OCI-LY7 (cell line): ENCODE measurements around the gene LHX6. TPM values are rescaled to one million over a fixed set of nuclear protein-coding genes. Genes with fewer than 3 reads are reported as not detected.

Source experiments
- BruUV-seq: library from RNA; stranded (reverse); fragments of 400-500 nt; replicated peaks from 2 replicates; lab custom pipeline; 2021; lab: Mats Ljungman, UMichigan
- CTCF ChIA-PET: fragments of 300-600 bp; sonication (Branson Sonifier 250); formaldehyde crosslinking; loops from one replicate; lab custom pipeline; 2022; ENCODE audit warnings: antibody characterized with exemption; ENCODE audit not compliant: unreplicated experiment; lab: Charles Lee
- POLR2A ChIA-PET: fragments of 300-600 bp; sonication (Branson Sonifier 250); formaldehyde crosslinking; loops from one replicate; lab custom pipeline; 2022; ENCODE audit warnings: antibody characterized with exemption; lab: Charles Lee
- DNase-seq: peaks from one replicate; pipeline ENCODE4 v3.0.0-alpha.2; 2015; ENCODE audit warnings: low spot score
- H2AFZ ChIP-seq: fragments of 200-600 bp; sonication (generic), shearing (Covaris generic); 2 replicates; pipeline ENCODE4 v1.6.1; 2014; ENCODE audit warnings: mild to moderate bottlenecking, antibody characterized with exemption, low read length, moderate library complexity
- H3K27ac ChIP-seq: fragments of 200-600 bp; sonication (generic); 2 replicates; pipeline ENCODE4 v1.5.1; 2014; ENCODE audit warnings: mixed run types, low read depth, mild to moderate bottlenecking, moderate library complexity, low read length, inconsistent platforms; ENCODE audit not compliant: poor library complexity, severe bottlenecking
- H3K36me3 ChIP-seq: fragments of 200-600 bp; sonication (generic); 2 replicates; pipeline ENCODE4 v1.6.1; 2014; ENCODE audit warnings: mild to moderate bottlenecking, antibody characterized with exemption, low read length, moderate library complexity, mixed read lengths; ENCODE audit not compliant: insufficient read depth
- H3K4me1 ChIP-seq: fragments of 200-600 bp; sonication (generic); 2 replicates; pipeline ENCODE4 v1.5.1; 2014; ENCODE audit warnings: mild to moderate bottlenecking, low read length; ENCODE audit not compliant: insufficient read depth, poor library complexity, severe bottlenecking
- H3K4me2 ChIP-seq: fragments of 200-600 bp; sonication (generic); 2 replicates; pipeline ENCODE4 v1.6.1; 2014; ENCODE audit warnings: mild to moderate bottlenecking, low read length
- H3K4me3 ChIP-seq: fragments of 200-600 bp; sonication (generic); 2 replicates; pipeline ENCODE4 v1.5.1; 2014; ENCODE audit warnings: mild to moderate bottlenecking, low read depth, low read length; ENCODE audit not compliant: poor library complexity, severe bottlenecking
- H3K79me2 ChIP-seq: fragments of 200-600 bp; sonication (generic); 2 replicates; pipeline ENCODE4 v1.6.1; 2016; ENCODE audit warnings: low read depth, mild to moderate bottlenecking, low read length, moderate library complexity, mixed read lengths; ENCODE audit not compliant: insufficient read depth
- H3K9me2 ChIP-seq: fragments of 200-600 bp; sonication (generic); 2 replicates; pipeline ENCODE4 v1.6.1; 2016; ENCODE audit warnings: mild to moderate bottlenecking, low read length, mixed read lengths; ENCODE audit not compliant: insufficient read depth
- H3K9me3 ChIP-seq: fragments of 200-600 bp; sonication (generic); 2 replicates; pipeline ENCODE4 v1.6.1; 2014; ENCODE audit warnings: mild to moderate bottlenecking, mixed run types, low read length, mixed read lengths
- H4K20me1 ChIP-seq: fragments of 200-600 bp; sonication (generic); 2 replicates; pipeline ENCODE4 v1.6.1; 2014; ENCODE audit warnings: mild to moderate bottlenecking, antibody characterized with exemption, low read length, moderate library complexity, mixed read lengths; ENCODE audit not compliant: insufficient read depth
- EZH2phosphoT487 ChIP-seq: fragments of 200-600 bp; sonication (generic); IDR thresholded peaks from 2 replicates; pipeline ENCODE4 v1.6.1; 2018; ENCODE audit warnings: low read depth, borderline replicate concordance, mild to moderate bottlenecking, mixed run types, antibody characterized with exemption, low read length, moderate library complexity, mixed read lengths
- intact Hi-C: fragments of 100-400 bp; cut with micrococcal nuclease; formaldehyde crosslinking; loops from one replicate; pipeline ENCODE4 v1.10.0; 2022; ENCODE audit not compliant: unreplicated experiment
- total RNA-seq, 2 experiments: library from RNA; depleted of rRNA in 1 of 2; stranded (reverse); fragments of >200 nt in 1 of 2; shearing (Covaris generic) in 1 of 2; gene quantifications; 2 replicates each; pipeline ENCODE4 v1.2.3, GENCODE V29; 2014 to 2022
- TF ChIP-seq, protein P1 (sequence below): fragments of 200-600 bp; sonication (generic); conservative IDR thresholded peaks from 2 replicates; pipeline ENCODE4 v1.5.1; 2014; ENCODE audit warnings: mild to moderate bottlenecking, antibody characterized with exemption, low read length, moderate library complexity, mixed read lengths

Gene LHX6
- total RNA-seq, 2 experiments from 2014 or later: not detected

DNA sequence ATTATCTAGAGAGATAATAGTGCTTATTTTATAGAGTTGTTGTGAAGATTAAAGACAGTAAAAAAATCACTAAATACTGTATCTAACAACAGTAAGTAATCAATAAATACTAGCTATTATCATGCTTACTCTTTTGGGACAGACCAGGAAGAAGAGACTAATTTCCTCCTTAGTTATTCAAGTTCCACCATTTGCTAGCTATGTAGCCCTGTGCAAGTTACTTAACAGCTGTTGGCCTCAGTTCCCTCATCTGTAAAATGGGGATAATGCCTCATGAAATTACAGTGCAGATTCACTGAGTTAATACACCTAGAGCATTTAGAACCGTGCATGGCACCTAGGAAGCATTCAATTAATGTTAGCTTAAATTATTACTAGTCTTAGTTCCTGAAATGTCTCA is 33.3 kb upstream of the LHX6 start:
- ChIA-PET CTCF (no interaction called here), POLR2A (no interaction called here)
- H3K4me1 ChIP-seq: peaks cover 34% of the 10 kb centered on the region
- no peak overlapping the region for H2AFZ ChIP-seq
- no peaks in the 10 kb centered on the region for H3K9me2 ChIP-seq
- no peak overlapping the region for H3K27ac ChIP-seq
- intact Hi-C loops: loop anchor here (10.0 kb wide), 1 partner anchor 673 kb away; the partner anchor contains the start of gene ZBTB26
- no peak overlapping the region for H3K4me3 ChIP-seq
- peaks cover 10% of the 10 kb centered on the region; the same call in 1 of the 2 replicates for H4K20me1 ChIP-seq
- no peak for DNase-seq
- H3K36me3 ChIP-seq: peaks cover 70% of the 10 kb centered on the region
- no peak for TF ChIP-seq EZH2phosphoT487
- TF ChIP-seq, protein P1, sequence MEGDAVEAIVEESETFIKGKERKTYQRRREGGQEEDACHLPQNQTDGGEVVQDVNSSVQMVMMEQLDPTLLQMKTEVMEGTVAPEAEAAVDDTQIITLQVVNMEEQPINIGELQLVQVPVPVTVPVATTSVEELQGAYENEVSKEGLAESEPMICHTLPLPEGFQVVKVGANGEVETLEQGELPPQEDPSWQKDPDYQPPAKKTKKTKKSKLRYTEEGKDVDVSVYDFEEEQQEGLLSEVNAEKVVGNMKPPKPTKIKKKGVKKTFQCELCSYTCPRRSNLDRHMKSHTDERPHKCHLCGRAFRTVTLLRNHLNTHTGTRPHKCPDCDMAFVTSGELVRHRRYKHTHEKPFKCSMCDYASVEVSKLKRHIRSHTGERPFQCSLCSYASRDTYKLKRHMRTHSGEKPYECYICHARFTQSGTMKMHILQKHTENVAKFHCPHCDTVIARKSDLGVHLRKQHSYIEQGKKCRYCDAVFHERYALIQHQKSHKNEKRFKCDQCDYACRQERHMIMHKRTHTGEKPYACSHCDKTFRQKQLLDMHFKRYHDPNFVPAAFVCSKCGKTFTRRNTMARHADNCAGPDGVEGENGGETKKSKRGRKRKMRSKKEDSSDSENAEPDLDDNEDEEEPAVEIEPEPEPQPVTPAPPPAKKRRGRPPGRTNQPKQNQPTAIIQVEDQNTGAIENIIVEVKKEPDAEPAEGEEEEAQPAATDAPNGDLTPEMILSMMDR: no peak
- H3K9me3 ChIP-seq: no peaks in the 10 kb centered on the region
- 0 out of 2 replicates have a peak overlapping the region, but pooled peaks have one; percentile 3 for H3K4me2 ChIP-seq
- no TSS peak for BruUV-seq
- H3K79me2 ChIP-seq: peaks cover 53% of the 10 kb centered on the region

DNA sequence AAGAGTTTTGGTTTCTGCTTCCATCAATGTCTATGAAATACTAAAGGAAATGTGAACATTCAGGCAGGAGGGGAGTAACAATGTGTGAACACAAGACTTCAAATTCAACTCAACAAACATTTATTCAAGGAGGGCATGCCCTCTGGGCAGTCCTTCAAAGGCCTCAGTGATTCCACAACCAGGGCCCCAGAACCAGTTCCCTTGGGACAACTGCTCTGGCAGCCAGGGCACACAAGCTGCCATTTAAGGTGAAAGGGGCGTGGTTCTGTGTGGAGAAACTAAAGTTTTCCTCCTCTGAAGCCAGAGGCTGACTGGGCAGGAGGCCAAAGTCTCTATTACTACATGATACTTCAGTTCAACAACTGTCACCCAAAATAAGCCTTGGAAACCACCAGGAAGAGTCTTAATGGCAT is 32.7 kb upstream of the LHX6 start:
- peaks cover 10% of the 10 kb centered on the region; the same call in 1 of the 2 replicates for H4K20me1 ChIP-seq
- H2AFZ ChIP-seq: no peak overlapping the region
- POLR2A ChIA-PET: no interaction called here
- peaks cover 32% of the 10 kb centered on the region for H3K4me1 ChIP-seq
- CTCF ChIA-PET: no interaction called here
- H3K9me3 ChIP-seq: no peaks in the 10 kb centered on the region
- no peak for DNase-seq
- TF ChIP-seq EZH2phosphoT487: no peak
- TF ChIP-seq, protein P1: no peak
- BruUV-seq: no TSS peak
- H3K27ac ChIP-seq: no peak overlapping the region
- 0 out of 2 replicates have a peak overlapping the region, but pooled peaks have one; percentile 3 for H3K4me2 ChIP-seq
- H3K79me2 ChIP-seq: peaks cover 47% of the 10 kb centered on the region
- no peak overlapping the region for H3K4me3 ChIP-seq
- intact Hi-C loops: loop anchor here (10.0 kb wide), 1 partner anchor 673 kb away; the partner anchor contains the start of gene ZBTB26
- H3K36me3 ChIP-seq: peaks cover 73% of the 10 kb centered on the region
- H3K9me2 ChIP-seq: no peaks in the 10 kb centered on the region

DNA sequence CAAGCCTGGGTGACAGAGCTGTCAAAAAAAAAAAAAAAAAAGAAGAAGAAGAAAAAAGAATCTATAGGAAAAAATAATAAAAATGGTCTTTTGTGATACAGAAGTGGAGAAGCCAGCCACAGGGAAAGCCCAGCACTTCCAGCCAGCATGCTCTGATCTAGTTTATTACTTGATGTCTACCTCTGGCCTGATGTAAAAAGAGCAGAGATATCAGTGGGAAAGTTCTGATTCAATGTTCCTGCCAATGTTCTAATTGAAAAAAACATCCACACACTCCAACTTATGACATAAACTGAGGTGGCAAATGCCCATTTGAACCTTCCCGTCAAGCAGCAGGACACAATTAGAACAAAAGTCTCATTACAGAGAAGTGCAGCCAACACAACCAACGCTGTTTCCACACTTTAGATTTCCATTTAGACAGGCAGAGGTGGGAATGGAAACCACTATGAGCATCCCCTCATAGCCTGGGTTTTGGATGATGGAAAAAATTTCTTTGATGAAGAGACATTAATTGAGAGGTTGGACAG is 30.2 kb upstream of the LHX6 start:
- peaks cover 90% of the 10 kb centered on the region for H3K36me3 ChIP-seq
- BruUV-seq: no TSS peak
- H3K79me2 ChIP-seq: peaks cover 30% of the 10 kb centered on the region
- peaks cover 7% of the 10 kb centered on the region for H4K20me1 ChIP-seq
- intact Hi-C loops: no loop called here
- H3K9me2 ChIP-seq: no peaks in the 10 kb centered on the region
- no peak overlapping the region for H3K4me2 ChIP-seq
- CTCF ChIA-PET: no interaction called here
- no peaks in the 10 kb centered on the region for H3K9me3 ChIP-seq
- H2AFZ ChIP-seq: no peak overlapping the region
- no peak overlapping the region for H3K4me3 ChIP-seq
- POLR2A ChIA-PET: interaction anchor here (0.6 kb wide), 3 partner anchors 122 to 697 kb away, joined by 3 to 10 read pairs (median 4); no protein-coding TSS in a partner anchor
- no peak overlapping the region for H3K27ac ChIP-seq
- TF ChIP-seq EZH2phosphoT487: no peak
- H3K4me1 ChIP-seq: peaks cover 24% of the 10 kb centered on the region
- DNase-seq: no peak
